OCI-LY7 (cell line): Measurements from ENCODE around the gene ALG14.

ENCODE experiments used
- CTCF ChIP-seq: fragments of 200-600 bp; sonication (generic); conservative IDR thresholded peaks from 2 replicates; pipeline ENCODE4 v1.5.1; 2014; ENCODE audit warnings: mild to moderate bottlenecking, antibody characterized with exemption, low read length, moderate library complexity, mixed read lengths
- EZH2phosphoT487 ChIP-seq: fragments of 200-600 bp; sonication (generic); IDR thresholded peaks from 2 replicates; pipeline ENCODE4 v1.6.1; 2018; ENCODE audit warnings: low read depth, borderline replicate concordance, mild to moderate bottlenecking, mixed run types, antibody characterized with exemption, low read length, moderate library complexity, mixed read lengths

DNA sequence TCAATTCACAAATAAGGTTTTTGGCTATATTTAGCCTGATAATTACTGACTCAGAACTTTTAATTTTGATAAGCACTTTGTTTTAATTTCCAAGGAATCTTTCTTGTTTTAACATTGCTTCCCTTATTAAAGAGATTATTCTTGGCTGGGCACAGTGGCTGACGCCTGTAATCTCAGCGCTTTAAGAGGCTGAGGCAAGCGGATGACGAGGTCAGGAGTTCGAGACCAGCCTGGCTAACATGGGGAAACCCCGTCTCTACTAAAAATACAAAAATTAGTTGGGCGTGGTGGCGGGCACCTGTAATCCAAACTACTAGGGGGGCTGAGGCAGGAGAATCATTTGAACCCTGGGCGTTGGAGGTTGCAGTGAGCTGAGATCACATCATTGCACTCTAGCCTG is 13.8 kb downstream of the ALG14 start:
- no peak for TF ChIP-seq CTCF
- no peak for TF ChIP-seq EZH2phosphoT487
